Lower leg skin (tissue), 3 donors: ENCODE data around the gene PORCN.

Experiments
- CTCF ChIP-seq, 3 donors: fragments of 450-650 bp; IDR thresholded peaks; one replicate each; pipeline ENCODE4 v1.5.1; 2016; ENCODE audit warnings: antibody characterized with exemption in 3 of 3, mild to moderate bottlenecking in 3 of 3, moderate library complexity in 2 of 3
- POLR2A ChIP-seq, 2 donors: fragments of 450-650 bp; IDR thresholded peaks; one replicate each; pipeline ENCODE4 v1.6.1; 2016 to 2017; ENCODE audit warnings: antibody characterized with exemption in 2 of 2, mild to moderate bottlenecking in 1 of 2, moderate library complexity in 1 of 2

- no peak for TF ChIP-seq CTCF (IDR thresholded peaks at IDR 0.05)
- TF ChIP-seq POLR2A (IDR thresholded peaks at IDR 0.05): no peak
These were observed 3.7 kb downstream of the PORCN start for GRCh38 chrX:48512371-48512935.
